ENCODE data around the gene ASPRV1. TPM values are rescaled to one million over a fixed set of nuclear protein-coding genes. Genes with fewer than 3 reads are reported as not detected.

Gene ASPRV1
- total RNA-seq (2022) (0.32 and 0.66 TPM in 2 replicates), Bru-seq, nascent RNA (percentile 26 among the genes with signal in this experiment), BruChase-seq, experiment 1, labeled RNA remaining after a 2-hour chase (percentile 41 among the genes with signal in this experiment), BruChase-seq, experiment 2, labeled RNA remaining after a 6-hour chase (percentile 58 among the genes with signal in this experiment)
- long read RNA-seq, partial matches to known transcripts: 0 of 1 reads
- long read RNA-seq, other reads (novel, unspliced or antisense): 0 of 1 reads

DNA sequence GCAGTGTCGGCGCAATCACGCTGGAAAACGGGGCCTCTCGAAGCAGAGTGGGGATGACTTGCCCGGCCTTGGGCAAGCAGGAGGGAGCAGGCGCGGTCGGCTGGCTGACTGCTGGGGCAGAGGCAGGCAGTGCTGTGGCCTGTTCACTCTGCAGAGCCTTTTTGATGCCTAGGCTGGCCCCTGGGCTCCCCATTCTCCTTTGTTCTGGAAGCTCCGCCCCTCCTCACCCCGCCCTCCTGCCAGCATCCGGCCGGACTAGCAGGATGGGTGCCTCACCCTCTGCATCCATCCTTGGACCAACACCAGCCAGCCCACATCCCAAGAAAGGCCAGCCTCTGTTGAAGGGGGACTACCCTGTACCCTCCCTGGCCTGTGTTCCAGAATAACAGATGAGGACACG lies at the start of gene ASPRV1:
TSS of gene ASPRV1 (minus strand) at position 136 of the 400 bp plus-strand sequence. CDS start 195 bp downstream, outside the sequence.
- peaks cover 9% of the 10 kb centered on the region; the same call in 1 of the 2 replicates for H3K4me1 ChIP-seq
- Mint-ChIP-seq H3K4me3 (ENCODE audit: unreplicated experiment) (no peak within 1 kb of the TSS), H3K4me1 (ENCODE audit: low read depth, unreplicated experiment) (no peaks in the 10 kb centered on the region), H3K27ac (ENCODE audit: unreplicated experiment) (no peak within 1 kb of the TSS), H3K27me3 (ENCODE audit: insufficient read depth, unreplicated experiment) (no peaks in the 10 kb centered on the region), H3K36me3 (ENCODE audit: insufficient read depth, unreplicated experiment) (no peaks in the 10 kb centered on the region), H3K9me3 (ENCODE audit: unreplicated experiment) (no peaks in the 10 kb centered on the region)
- CTCF ChIA-PET: no interaction called here
- 0 out of 2 replicates have a peak, but pooled peaks cover 1% of the 10 kb centered on the region for H3K36me3 ChIP-seq (ENCODE audit: control insufficient read depth, insufficient read depth, low read length)
- H3K4me3 ChIP-seq (ENCODE audit: low read depth, low read length): no peak within 1 kb of the TSS
- intact Hi-C loops (cut with micrococcal nuclease; ENCODE audit: unreplicated experiment): no loop called here
- no TSS peak for BruUV-seq (replicated peaks)
- no peak for TF ChIP-seq CTCF (IDR thresholded peaks at IDR 0.05; ENCODE audit: insufficient read depth in 1 of 2, low read depth in 1 of 2, low read length in 1 of 2, severe bottlenecking in 1 of 2, unreplicated experiment in 1 of 2)
- no peaks in the 10 kb centered on the region for H3K9me3 ChIP-seq
- no peaks in the 10 kb centered on the region for H3K27me3 ChIP-seq (replicated peaks; ENCODE audit: control insufficient read depth, insufficient read depth, low read length)
- DNase-seq: no peak
- POLR2A ChIA-PET: no interaction called here

GRCh38 chr2:70010576-70011111 lies 49.2 kb upstream of the ASPRV1 start:
- Histone ChIP-seq H3K27me3 (replicated peaks; ENCODE audit: control insufficient read depth, insufficient read depth, low read length) (no peaks in the 10 kb centered on the region), H3K9me3 (no peaks in the 10 kb centered on the region), H3K36me3 (ENCODE audit: control insufficient read depth, insufficient read depth, low read length) (no peaks in the 10 kb centered on the region), H3K4me3 (ENCODE audit: low read depth, low read length) (no peak overlapping the region), H3K4me1 (peaks cover 11% of the 10 kb centered on the region)
- Mint-ChIP-seq H3K4me1 (ENCODE audit: low read depth, unreplicated experiment) (peaks cover 14% of the 10 kb centered on the region), H3K9me3 (ENCODE audit: unreplicated experiment) (no peaks in the 10 kb centered on the region), H3K4me3 (ENCODE audit: unreplicated experiment) (no peak overlapping the region), H3K27me3 (ENCODE audit: insufficient read depth, unreplicated experiment) (no peaks in the 10 kb centered on the region), H3K27ac (ENCODE audit: unreplicated experiment) (peak overlapping the region; percentile 66), H3K36me3 (ENCODE audit: insufficient read depth, unreplicated experiment) (no peaks in the 10 kb centered on the region)
- BruUV-seq (replicated peaks): no TSS peak
- intact Hi-C loops (cut with micrococcal nuclease; ENCODE audit: unreplicated experiment): no loop called here
- CTCF ChIA-PET: no interaction called here
- no peak for TF ChIP-seq CTCF (IDR thresholded peaks at IDR 0.05; ENCODE audit: insufficient read depth in 1 of 2, low read depth in 1 of 2, low read length in 1 of 2, severe bottlenecking in 1 of 2, unreplicated experiment in 1 of 2)
- DNase-seq: no peak
- POLR2A ChIA-PET: no interaction called here

- Mint-ChIP-seq H3K9me3 (ENCODE audit: unreplicated experiment) (no peaks in the 10 kb centered on the region), H3K27ac (ENCODE audit: unreplicated experiment) (peak overlapping the region; percentile 66), H3K4me3 (ENCODE audit: unreplicated experiment) (no peak overlapping the region), H3K4me1 (ENCODE audit: low read depth, unreplicated experiment) (peaks cover 14% of the 10 kb centered on the region), H3K27me3 (ENCODE audit: insufficient read depth, unreplicated experiment) (no peaks in the 10 kb centered on the region), H3K36me3 (ENCODE audit: insufficient read depth, unreplicated experiment) (no peaks in the 10 kb centered on the region)
- intact Hi-C loops (cut with micrococcal nuclease; ENCODE audit: unreplicated experiment): no loop called here
- CTCF ChIA-PET: no interaction called here
- no peak for TF ChIP-seq CTCF (IDR thresholded peaks at IDR 0.05; ENCODE audit: insufficient read depth in 1 of 2, low read depth in 1 of 2, low read length in 1 of 2, severe bottlenecking in 1 of 2, unreplicated experiment in 1 of 2)
- POLR2A ChIA-PET: no interaction called here
- BruUV-seq (replicated peaks): no TSS peak
- Histone ChIP-seq H3K4me1 (peaks cover 11% of the 10 kb centered on the region), H3K27me3 (replicated peaks; ENCODE audit: control insufficient read depth, insufficient read depth, low read length) (no peaks in the 10 kb centered on the region), H3K9me3 (no peaks in the 10 kb centered on the region), H3K36me3 (ENCODE audit: control insufficient read depth, insufficient read depth, low read length) (no peaks in the 10 kb centered on the region), H3K4me3 (ENCODE audit: low read depth, low read length) (no peak overlapping the region)
- DNase-seq: peak; percentile 8 to 34
Measured at GRCh38 chr2:70009762-70010575, 48.5 kb upstream of the ASPRV1 start.
